Measurements from ENCODE around the gene ANKRD34C.

Gene ANKRD34C

GRCh38 chr15:79292011-79292410 is 9.5 kb downstream of the ANKRD34C start:
- no peaks in the 10 kb centered on the region for H3K9me3 ChIP-seq (ENCODE audit: insufficient read depth, low read depth, low read length)
- H3K27me3 ChIP-seq (ENCODE audit: insufficient read depth, low read length, poor library complexity, severe bottlenecking) = no peaks in the 10 kb centered on the region
- TF ChIP-seq CTCF (conservative IDR thresholded peaks at IDR 0.05; ENCODE audit: low read length) = no peak
- TF ChIP-seq EZH2phosphoT487 (IDR thresholded peaks at IDR 0.05; ENCODE audit: borderline replicate concordance) = no peak
- H3F3A ChIP-seq (ENCODE audit: low read depth) = no peaks in the 10 kb centered on the region
- H4K20me1 ChIP-seq (ENCODE audit: insufficient read depth, low read length, poor library complexity, severe bottlenecking) = no peaks in the 10 kb centered on the region
- H2AFZ ChIP-seq (ENCODE audit: low read length) = no peak overlapping the region
- H3K4me3 ChIP-seq (ENCODE audit: low read length, poor library complexity, severe bottlenecking) = no peak overlapping the region
- H3K4me2 ChIP-seq (ENCODE audit: low read depth, low read length, poor library complexity, severe bottlenecking) = no peak overlapping the region
- no peaks in the 10 kb centered on the region for H3K9me2 ChIP-seq (replicated peaks; ENCODE audit: low read depth, low read length)
- no peak overlapping the region for H3K9ac ChIP-seq (ENCODE audit: low read depth, low read length, poor library complexity, severe bottlenecking)
- no peaks in the 10 kb centered on the region for H3K36me3 ChIP-seq (ENCODE audit: insufficient read depth, low read length)
- peaks cover 4% of the 10 kb centered on the region for H3K4me1 ChIP-seq (ENCODE audit: insufficient read depth, low read length, poor library complexity, severe bottlenecking)
- H3K79me2 ChIP-seq (ENCODE audit: insufficient read depth, low read length) = no peaks in the 10 kb centered on the region

GRCh38 chr15:79294075-79294474 is 11.6 kb downstream of the ANKRD34C start:
- Histone ChIP-seq H3F3A (ENCODE audit: low read depth) (no peaks in the 10 kb centered on the region), H3K27me3 (ENCODE audit: insufficient read depth, low read length, poor library complexity, severe bottlenecking) (peaks cover 9% of the 10 kb centered on the region), H3K4me2 (ENCODE audit: low read depth, low read length, poor library complexity, severe bottlenecking) (no peak overlapping the region), H3K9ac (ENCODE audit: low read depth, low read length, poor library complexity, severe bottlenecking) (no peak overlapping the region), H4K20me1 (ENCODE audit: insufficient read depth, low read length, poor library complexity, severe bottlenecking) (no peaks in the 10 kb centered on the region), H3K4me3 (ENCODE audit: low read length, poor library complexity, severe bottlenecking) (no peak overlapping the region), H3K9me2 (replicated peaks; ENCODE audit: low read depth, low read length) (no peaks in the 10 kb centered on the region), H3K79me2 (ENCODE audit: insufficient read depth, low read length) (no peaks in the 10 kb centered on the region), H2AFZ (ENCODE audit: low read length) (no peak overlapping the region), H3K4me1 (ENCODE audit: insufficient read depth, low read length, poor library complexity, severe bottlenecking) (peaks cover 4% of the 10 kb centered on the region), H3K9me3 (ENCODE audit: insufficient read depth, low read depth, low read length) (no peaks in the 10 kb centered on the region), H3K36me3 (ENCODE audit: insufficient read depth, low read length) (no peaks in the 10 kb centered on the region)
- TF ChIP-seq EZH2phosphoT487 (IDR thresholded peaks at IDR 0.05; ENCODE audit: borderline replicate concordance) (no peak), CTCF (conservative IDR thresholded peaks at IDR 0.05; ENCODE audit: low read length) (no peak)

GRCh38 chr15:79296583-79296982 is 14.1 kb downstream of the ANKRD34C start:
- no peaks in the 10 kb centered on the region for H3K9me3 ChIP-seq (ENCODE audit: insufficient read depth, low read depth, low read length)
- H2AFZ ChIP-seq (ENCODE audit: low read length) = peak overlapping the region; percentile 58; the same call in 1 of the 2 replicates
- no peak overlapping the region for H3K9ac ChIP-seq (ENCODE audit: low read depth, low read length, poor library complexity, severe bottlenecking)
- no peaks in the 10 kb centered on the region for H4K20me1 ChIP-seq (ENCODE audit: insufficient read depth, low read length, poor library complexity, severe bottlenecking)
- no peaks in the 10 kb centered on the region for H3F3A ChIP-seq (ENCODE audit: low read depth)
- no peaks in the 10 kb centered on the region for H3K4me1 ChIP-seq (ENCODE audit: insufficient read depth, low read length, poor library complexity, severe bottlenecking)
- TF ChIP-seq EZH2phosphoT487 (IDR thresholded peaks at IDR 0.05; ENCODE audit: borderline replicate concordance) (no peak), CTCF (conservative IDR thresholded peaks at IDR 0.05; ENCODE audit: low read length) (peak; percentile 55)
- H3K79me2 ChIP-seq (ENCODE audit: insufficient read depth, low read length) = no peaks in the 10 kb centered on the region
- H3K9me2 ChIP-seq (replicated peaks; ENCODE audit: low read depth, low read length) = no peaks in the 10 kb centered on the region
- H3K4me2 ChIP-seq (ENCODE audit: low read depth, low read length, poor library complexity, severe bottlenecking) = no peak overlapping the region
- no peak overlapping the region for H3K4me3 ChIP-seq (ENCODE audit: low read length, poor library complexity, severe bottlenecking)
- H3K27me3 ChIP-seq (ENCODE audit: insufficient read depth, low read length, poor library complexity, severe bottlenecking) = peaks cover 10% of the 10 kb centered on the region
- no peaks in the 10 kb centered on the region for H3K36me3 ChIP-seq (ENCODE audit: insufficient read depth, low read length)

All from Loucy (cell line).